Right lung (tissue), 5 donors: ENCODE measurements around the gene OTOA. TPM values are rescaled to one million over a fixed set of nuclear protein-coding genes. Genes with fewer than 3 reads are reported as not detected.
"Not testable (repeated sequence)": the region's sequence is repeated elsewhere in the genome, so short reads cannot be mapped to it uniquely, and the experiment has no call there.

Source experiments
- DNase-seq, 2 donors: peaks; one replicate each; pipeline ENCODE4 v3.0.0-alpha.2; 2013
- polyA plus RNA-seq, 5 donors: library from polyadenylated mRNA; unstranded; fragments of 120-200 nt; gene quantifications; one replicate each; pipeline versions ENCODE4 v1.2.1 to v1.2.3, GENCODE V29; 2013; ENCODE audit warnings: inconsistent platforms in 1 of 5, low replicate concordance in 1 of 5; ENCODE audit not compliant: insufficient read length in 5 of 5, insufficient read depth in 1 of 5

Gene OTOA
- polyA plus RNA-seq, 5 donors: 0.11 to 0.26 (median 0.13) TPM; not detected in 2

- DNase-seq: no peak
Measured at GRCh38 chr16:21639493-21639892, 24.3 kb upstream of the OTOA start.

DNA sequence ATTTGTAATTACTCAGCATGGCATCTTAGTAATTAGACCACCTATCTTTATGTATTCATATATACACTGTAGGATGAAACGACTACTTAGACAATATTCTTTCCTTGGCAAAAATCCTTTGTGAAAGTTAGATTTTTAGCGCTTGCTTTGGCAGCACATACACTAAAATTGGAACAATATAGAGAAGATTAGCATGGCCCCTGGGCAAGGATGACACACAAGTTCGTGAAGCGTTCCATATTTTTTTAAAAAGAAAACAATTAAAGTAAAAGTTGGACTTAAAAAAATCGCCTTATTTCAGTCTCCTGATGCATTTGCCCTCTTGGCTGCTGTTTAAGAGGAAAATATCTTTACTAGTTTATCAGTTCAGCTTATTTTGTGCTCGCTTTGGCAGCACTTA is 21.9 kb upstream of the OTOA start:
- DNase-seq: no peak

DNA sequence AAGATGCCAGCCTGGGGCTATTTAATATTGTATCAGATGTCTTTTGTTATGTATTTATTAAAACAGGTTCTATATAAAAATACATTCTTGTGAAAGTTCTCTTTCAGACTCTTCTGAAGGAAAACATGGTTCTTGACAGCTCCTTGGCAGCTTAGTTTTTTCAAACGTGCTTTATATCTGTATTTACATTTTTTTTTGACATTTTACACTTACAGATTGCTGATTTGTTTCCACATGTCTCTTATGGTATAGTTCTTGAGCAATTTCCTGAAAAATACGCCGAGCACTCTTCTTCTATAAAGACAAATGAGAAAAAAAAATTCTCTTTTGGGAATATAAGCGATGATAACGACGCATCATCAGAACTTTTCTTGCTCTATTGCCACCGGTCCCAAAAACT is 20.9 kb upstream of the OTOA start:
- DNase-seq: no peak

GRCh38 chr16:21643785-21644184 is 20.0 kb upstream of the OTOA start:
- DNase-seq: no peak

DNA sequence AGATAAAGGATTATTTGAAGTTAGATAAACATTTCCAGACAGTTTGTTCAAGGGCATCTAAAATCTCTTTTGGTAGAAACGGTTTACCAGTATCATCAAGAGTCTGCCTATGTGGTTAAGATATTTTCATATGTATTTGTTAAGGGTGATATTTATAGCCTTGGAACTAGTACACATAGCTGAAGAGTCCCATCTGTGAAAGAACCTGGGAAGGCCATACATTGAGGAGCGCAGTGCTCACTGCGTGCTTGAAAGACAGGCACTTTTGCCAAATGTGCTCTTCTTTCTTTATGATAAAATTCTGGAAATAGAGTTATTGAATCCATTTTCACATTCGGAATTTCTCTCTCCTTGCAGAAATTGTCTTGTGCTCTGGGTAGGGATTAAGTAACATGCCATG is 19.1 kb upstream of the OTOA start:
- no peak for DNase-seq

DNA sequence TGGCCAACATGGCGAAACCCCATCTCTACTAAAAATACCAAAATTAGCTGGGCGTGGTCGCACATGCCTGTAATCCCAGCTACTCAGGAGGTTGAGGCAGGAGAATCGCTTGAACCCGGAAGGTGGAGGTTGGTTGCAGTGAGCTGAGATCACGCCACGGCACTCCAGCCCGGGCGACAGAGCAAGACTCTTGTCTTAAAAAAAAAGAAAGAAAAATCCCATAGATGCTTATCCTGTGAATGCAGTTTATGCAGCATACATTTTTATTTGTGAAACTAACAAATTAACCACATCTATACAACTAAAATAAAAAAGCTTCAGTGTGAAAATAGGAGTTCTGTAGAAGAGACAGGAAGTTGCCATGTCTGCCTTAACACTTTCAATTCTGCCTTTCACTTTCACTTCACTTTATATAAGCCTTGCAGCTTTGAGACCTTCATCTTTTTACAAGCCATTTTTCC is 18.5 kb upstream of the OTOA start:
- DNase-seq: no peak

DNA sequence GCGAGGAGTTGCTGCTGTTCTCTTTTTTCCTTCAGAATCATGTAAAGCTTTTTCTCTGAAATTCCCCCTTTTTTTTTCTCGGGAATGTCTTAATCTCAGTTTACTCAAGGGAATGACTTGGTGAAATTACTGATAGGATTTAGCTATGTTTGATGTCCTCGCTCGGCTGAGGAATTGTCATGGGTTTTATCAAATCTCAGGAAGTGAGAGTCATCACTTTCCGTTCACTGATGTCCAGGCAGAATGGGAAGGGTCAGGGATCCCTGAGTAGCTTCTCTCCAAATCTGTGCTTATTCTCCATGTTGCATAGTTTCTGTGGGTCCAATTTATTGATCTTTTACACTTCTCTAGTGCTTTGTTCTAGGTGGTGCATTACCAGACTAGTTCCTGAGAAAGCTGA is 17.7 kb upstream of the OTOA start:
- no peak for DNase-seq

GRCh38 chr16:21646721-21647561 is 16.8 kb upstream of the OTOA start:
- no peak for DNase-seq

- no peak for DNase-seq
Measured at GRCh38 chr16:21647562-21648164, 16.1 kb upstream of the OTOA start.

GRCh38 chr16:21649826-21650406 is 13.9 kb upstream of the OTOA start:
- DNase-seq: not testable (repeated sequence)

DNA sequence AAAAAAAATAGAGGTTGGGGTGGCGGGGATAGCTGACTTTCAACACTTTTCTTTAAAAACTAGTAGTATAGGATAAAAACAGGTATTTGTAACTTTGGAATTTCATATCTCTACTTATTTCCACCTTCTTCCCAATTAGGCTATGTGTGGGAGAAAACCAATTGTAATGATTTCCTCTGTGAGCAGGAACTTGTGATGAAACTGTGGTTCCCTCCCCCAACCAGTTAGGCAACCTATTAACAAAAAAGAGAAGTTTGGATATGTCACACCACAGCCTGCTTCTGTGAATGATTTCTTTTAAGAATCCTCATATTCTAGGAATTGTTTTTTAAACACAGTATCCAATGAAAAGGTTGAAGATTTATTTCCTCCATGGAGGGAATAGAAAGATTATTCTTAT is 13.2 kb upstream of the OTOA start:
- DNase-seq: no peak

- DNase-seq: no peak
Measured at GRCh38 chr16:21651515-21651914, 12.3 kb upstream of the OTOA start.

GRCh38 chr16:21652453-21652852 is 11.3 kb upstream of the OTOA start, which contains the start of gene IGSF6:
Gene IGSF6 (minus strand): TSS chr16:21652608. CDS start chr16:21652598, 10 bp downstream.
- no peak for DNase-seq

- DNase-seq: no peak
Measured at GRCh38 chr16:21653571-21653970, 10.2 kb upstream of the OTOA start.

DNA sequence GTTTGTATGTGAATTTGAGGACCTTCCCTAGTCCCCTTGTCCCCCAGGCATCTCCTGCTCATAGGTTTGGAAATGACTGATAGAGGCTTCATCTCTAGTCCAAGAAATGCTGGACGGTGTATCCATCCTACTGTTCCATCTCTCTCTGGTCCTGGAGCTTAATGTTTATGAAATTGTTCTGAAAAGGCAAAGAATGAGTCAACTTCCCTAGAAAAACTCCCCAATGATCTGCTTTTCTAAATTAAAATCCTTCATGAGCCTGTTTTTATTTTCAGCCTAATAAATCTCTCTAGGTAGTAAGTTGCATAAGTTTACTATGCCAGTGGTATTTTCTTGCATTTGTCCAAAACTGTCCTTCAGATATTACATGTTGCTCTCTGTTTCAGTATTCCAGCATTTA is 9.3 kb upstream of the OTOA start:
- no peak for DNase-seq

- no peak for DNase-seq
Measured at GRCh38 chr16:21654881-21655280, 8.9 kb upstream of the OTOA start.

DNA sequence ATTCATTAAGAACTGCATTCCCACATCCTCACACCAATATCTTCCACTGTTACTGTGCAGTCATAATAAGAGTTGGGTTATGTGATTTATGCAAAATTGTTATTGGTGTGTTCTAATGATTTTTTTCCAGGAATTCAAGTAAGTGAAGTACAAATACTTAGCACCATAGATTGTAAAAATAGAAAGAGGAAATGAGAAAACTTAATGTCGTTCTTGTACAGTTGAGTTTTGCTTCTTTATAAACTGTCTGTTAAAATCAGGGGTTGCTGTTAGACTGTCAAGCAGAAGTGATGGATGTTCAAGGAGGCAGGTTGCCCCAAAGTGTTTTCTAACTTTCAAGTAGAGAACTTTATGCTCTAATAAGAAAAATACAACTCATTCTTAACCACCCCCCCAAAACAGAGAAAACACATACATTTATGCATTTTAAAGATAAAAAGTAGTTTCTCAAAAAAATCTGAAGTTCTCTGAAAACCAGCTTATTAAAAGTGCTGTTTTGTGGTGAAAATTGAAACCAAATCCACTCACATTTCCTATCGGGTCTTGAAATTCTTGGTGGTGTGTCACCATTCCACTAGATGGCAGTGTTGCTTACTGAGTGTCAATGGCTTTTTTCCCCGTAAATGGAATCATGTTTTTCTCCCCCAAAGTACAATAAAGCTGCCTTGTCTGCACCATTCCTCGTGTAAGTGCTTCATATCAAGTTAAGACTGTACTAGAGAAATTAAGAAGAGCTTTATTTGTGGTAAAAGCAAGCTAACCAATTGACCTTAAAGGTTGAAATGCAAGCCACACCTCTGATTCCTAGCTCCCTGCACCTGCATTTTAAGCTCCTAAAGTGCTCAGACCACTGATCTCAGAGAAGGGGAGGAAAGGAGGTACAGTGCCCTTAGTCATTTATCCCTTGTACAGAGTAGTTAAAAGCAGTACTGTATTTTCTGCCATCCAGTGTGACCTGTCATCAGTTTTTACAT is 6.7 kb upstream of the OTOA start:
- peak in 1 of 2 donors; percentile 23 for DNase-seq

DNA sequence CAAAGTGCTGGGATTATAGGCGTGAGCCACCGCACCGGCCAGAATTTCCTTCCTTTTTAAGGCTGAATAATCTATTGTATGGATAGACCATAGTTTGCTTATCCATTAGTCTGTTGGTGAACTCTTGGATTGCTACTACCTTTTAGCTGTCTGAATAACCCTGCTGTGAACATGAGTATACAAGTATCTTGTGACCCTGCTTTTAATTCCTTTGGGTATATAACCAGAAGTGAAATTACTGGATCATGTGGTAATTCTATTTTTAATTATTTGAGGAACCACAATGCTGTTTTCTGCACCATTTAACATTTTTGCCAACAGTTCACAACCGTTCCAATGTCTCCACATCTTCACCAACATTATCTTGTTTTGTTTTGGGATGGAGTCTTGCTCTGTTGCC is 4.6 kb upstream of the OTOA start:
- DNase-seq: no peak

- DNase-seq: no peak
Measured at GRCh38 chr16:21664801-21665492, 1.2 kb downstream of the OTOA start.

DNA sequence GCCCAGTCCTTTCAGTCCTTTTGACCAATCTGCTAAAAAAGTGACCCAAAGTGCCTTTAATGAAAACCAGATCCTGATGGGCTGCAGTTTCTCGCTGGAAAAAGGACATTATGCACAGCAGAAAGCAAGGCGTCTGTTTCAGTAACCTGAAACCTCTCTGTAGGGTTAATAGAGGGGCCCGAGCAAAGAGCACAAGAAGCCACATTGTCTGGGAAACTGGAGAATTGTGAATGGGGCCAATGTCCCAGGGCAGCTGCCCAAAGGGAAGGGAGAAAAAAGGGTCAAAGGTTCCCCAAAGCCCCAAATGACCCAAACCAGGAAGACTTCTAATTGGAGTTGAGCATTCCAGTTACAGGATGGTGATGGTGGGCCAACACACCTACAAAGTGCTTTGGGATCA is 3.0 kb downstream of the OTOA start:
- DNase-seq: no peak

GRCh38 chr16:21667575-21667974 is 3.8 kb downstream of the OTOA start:
- no peak for DNase-seq
